Body of pancreas (tissue), 4 donors: Measurements from ENCODE around the gene FAM8A1.

Source experiments
- POLR2A ChIP-seq, 3 donors: fragments of 450-650 bp; IDR thresholded peaks; one replicate each; pipeline ENCODE4 v1.6.1; 2016; ENCODE audit warnings: antibody characterized with exemption in 3 of 3, mild to moderate bottlenecking in 2 of 3
- TF ChIP-seq, protein P1 (sequence below), 7 experiments: fragments of 450-650 bp in 4 of 7; fragments of 200-600 bp in 3 of 7; sonication (generic) in 3 of 7; IDR thresholded peaks; one replicate each; pipeline ENCODE4 v1.5.1; 2016 to 2019; ENCODE audit warnings: antibody characterized with exemption in 7 of 7

DNA sequence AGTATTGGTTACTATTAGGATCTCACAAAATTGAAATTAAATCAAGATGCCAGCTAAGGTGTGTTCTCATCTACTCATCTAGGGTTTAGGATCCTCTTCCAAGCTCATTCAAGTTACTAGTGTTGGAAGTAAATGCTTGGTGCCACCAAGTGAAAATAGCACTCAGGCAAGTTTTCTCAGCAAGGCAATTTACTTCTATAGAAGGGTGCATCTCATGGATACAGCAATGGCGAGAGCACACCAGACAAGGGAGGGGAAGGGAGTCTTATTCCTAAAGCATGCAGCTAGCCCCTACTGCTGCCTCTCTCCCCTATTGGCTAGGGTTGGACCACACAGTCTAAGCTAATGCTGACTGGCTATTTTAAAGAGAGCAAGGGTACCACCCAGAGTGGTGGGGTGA, 23.0 kb upstream of the FAM8A1 start:
- TF ChIP-seq, protein P1, sequence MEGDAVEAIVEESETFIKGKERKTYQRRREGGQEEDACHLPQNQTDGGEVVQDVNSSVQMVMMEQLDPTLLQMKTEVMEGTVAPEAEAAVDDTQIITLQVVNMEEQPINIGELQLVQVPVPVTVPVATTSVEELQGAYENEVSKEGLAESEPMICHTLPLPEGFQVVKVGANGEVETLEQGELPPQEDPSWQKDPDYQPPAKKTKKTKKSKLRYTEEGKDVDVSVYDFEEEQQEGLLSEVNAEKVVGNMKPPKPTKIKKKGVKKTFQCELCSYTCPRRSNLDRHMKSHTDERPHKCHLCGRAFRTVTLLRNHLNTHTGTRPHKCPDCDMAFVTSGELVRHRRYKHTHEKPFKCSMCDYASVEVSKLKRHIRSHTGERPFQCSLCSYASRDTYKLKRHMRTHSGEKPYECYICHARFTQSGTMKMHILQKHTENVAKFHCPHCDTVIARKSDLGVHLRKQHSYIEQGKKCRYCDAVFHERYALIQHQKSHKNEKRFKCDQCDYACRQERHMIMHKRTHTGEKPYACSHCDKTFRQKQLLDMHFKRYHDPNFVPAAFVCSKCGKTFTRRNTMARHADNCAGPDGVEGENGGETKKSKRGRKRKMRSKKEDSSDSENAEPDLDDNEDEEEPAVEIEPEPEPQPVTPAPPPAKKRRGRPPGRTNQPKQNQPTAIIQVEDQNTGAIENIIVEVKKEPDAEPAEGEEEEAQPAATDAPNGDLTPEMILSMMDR (IDR thresholded peaks at IDR 0.05), result no peak
- TF ChIP-seq POLR2A (IDR thresholded peaks at IDR 0.05), result no peak
